GM12875 (cell line): ENCODE results near the gene EDEM3.

ENCODE experiments used
- H3K4me3 ChIP-seq: one replicate; pipeline ENCODE4 v1.5.1; 2011; ENCODE audit warnings: low read depth, low read length, control low read depth
- CTCF ChIP-seq: IDR thresholded peaks from 2 replicates; pipeline ENCODE4 v1.5.1; 2011; ENCODE audit warnings: low read depth, mild to moderate bottlenecking, control low read depth, inconsistent platforms, low read length, moderate library complexity, borderline replicate concordance; ENCODE audit not compliant: insufficient read depth

The EDEM3 gene

GRCh38 chr1:184739070-184739469 is 15.6 kb downstream of the EDEM3 start:
- H3K4me3 ChIP-seq: no peak overlapping the region
- TF ChIP-seq CTCF: no peak

DNA sequence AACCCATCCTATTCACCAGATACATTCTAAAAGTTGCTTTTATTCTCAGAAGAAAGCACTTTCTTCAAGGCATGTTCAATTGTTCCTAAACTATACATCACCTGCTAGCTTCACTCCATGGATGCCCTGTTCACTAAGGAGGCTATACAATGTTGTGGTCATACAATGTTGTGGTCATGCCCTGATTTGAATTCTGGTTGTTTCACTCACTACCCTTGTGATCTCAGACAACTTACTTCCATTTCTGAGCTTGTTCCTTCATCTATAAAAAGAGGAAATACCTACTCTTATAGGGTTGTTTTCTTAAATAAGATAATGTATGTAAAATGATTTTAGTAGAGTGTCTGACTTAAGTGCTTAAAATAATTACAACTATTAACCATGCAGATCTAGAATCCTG is 19.7 kb downstream of the EDEM3 start:
- TF ChIP-seq CTCF: no peak
- H3K4me3 ChIP-seq: no peak overlapping the region

- H3K4me3 ChIP-seq: no peak overlapping the region
- no peak for TF ChIP-seq CTCF
Observed at GRCh38 chr1:184724843-184725242, 29.8 kb downstream of the EDEM3 start.

- TF ChIP-seq CTCF: no peak
- H3K4me3 ChIP-seq: no peak overlapping the region
Observed at GRCh38 chr1:184716158-184716557, 38.5 kb downstream of the EDEM3 start.

GRCh38 chr1:184709418-184709817 is 45.2 kb downstream of the EDEM3 start:
- TF ChIP-seq CTCF: no peak
- no peak overlapping the region for H3K4me3 ChIP-seq

- TF ChIP-seq CTCF: no peak
- no peak overlapping the region for H3K4me3 ChIP-seq
Observed at GRCh38 chr1:184708084-184708676, 46.5 kb downstream of the EDEM3 start.

DNA sequence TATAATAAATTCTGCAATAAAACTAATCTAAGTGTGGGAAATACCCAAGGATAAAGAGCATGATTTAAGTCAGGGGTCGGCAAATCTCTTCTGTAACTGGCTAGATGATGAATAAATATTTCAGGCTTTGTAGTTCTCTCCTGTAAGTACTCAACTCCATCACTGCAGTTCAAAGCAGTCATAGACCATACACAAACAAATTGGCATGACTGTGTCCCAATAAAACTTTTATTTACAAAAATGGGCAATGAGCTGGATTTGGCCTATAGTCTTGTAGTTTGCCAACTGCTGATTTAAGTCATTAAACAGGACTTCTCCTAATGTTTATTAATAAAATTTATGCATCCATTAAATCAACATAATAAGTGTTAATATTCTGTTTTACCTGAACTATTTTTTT is 49.4 kb downstream of the EDEM3 start:
- TF ChIP-seq CTCF: no peak

More for the DNA sequence above, 49.4 kb downstream of the EDEM3 start:
- H3K4me3 ChIP-seq: no peak overlapping the region
